Measurements from ENCODE around the gene GAD2. TPM values are rescaled to one million over a fixed set of nuclear protein-coding genes. Genes with fewer than 3 reads are reported as not detected.

The GAD2 gene
- total RNA-seq, 2 donors from 2014 or later: not detected

DNA sequence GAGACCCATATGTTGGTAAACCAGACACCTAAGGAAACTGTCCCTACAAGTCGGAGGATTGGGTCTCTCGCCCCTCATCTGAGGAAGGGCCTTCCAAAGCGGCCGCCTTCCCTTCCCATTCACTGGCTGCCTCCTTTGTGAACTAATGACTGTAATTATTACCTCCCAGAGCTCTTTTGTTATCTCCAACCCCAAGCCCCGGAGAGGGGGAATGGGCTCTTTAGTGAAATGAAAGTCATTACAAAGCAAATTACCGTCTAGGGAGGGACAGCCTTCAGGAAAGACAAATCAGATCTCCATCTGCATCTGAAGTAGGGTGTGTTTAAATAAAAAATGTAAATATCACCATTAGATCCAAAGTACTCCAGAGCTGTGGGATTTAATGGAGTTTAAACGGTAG, 2.6 kb upstream of the GAD2 start:
- ATAC-seq (replicated peaks in 1 of 2) (no peak), DNase-seq (no peak)
- H3K4me1 Mint-ChIP-seq (ENCODE audit: low read depth): peaks cover 40% of the 10 kb centered on the region
- H3K36me3 Mint-ChIP-seq (ENCODE audit: insufficient read depth in 2 of 2): peaks cover 0 to 7% of the 10 kb centered on the region in 2 donors
- H3K27ac Mint-ChIP-seq: no peak overlapping the region
- no peak overlapping the region for H3K4me3 Mint-ChIP-seq
- H3K9me3 Mint-ChIP-seq: no peaks in the 10 kb centered on the region
- H3K27me3 Mint-ChIP-seq (ENCODE audit: low read depth): peaks cover 48% of the 10 kb centered on the region

GRCh38 chr10:26214551-26215395, 1.8 kb upstream of the GAD2 start:
- H3K9me3 Mint-ChIP-seq: no peaks in the 10 kb centered on the region
- ATAC-seq (replicated peaks in 1 of 2): no peak
- H3K36me3 Mint-ChIP-seq (ENCODE audit: insufficient read depth in 2 of 2): peaks cover 0 to 7% of the 10 kb centered on the region in 2 donors
- H3K4me3 Mint-ChIP-seq: peak overlapping the region; percentile 78 to 82
- DNase-seq: no peak
- H3K27ac Mint-ChIP-seq: no peak overlapping the region
- H3K27me3 Mint-ChIP-seq (ENCODE audit: low read depth): peaks cover 56% of the 10 kb centered on the region
- H3K4me1 Mint-ChIP-seq (ENCODE audit: low read depth): peaks cover 40% of the 10 kb centered on the region

DNA sequence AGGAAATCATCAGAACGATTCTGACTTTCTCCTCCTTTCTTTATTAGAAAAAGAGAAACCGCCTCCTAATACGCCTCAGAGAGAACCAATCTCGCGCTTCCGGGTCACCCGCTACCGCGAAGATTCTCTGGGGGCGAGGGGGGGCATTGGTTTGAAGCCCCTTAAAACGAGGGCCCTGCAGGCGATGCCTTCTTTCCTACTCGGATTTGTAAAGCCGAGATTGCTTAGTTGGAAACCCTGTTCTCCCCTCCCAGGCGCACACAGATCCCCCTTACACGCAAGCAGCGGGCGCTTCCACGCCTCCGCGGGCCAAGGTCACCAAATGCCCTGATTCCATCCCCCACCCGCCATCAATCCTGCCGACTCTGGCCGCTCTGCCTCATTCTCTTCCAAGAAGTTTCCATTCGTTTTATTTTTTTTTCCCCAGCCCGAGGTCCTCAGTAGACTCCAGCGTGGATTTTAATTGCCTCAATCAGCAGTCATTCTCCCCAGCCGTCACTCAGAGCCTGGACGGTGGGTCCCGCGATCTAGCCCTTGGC, 1.1 kb upstream of the GAD2 start:
- ATAC-seq (replicated peaks in 1 of 2) (no peak), DNase-seq (no peak)
- peaks cover 40% of the 10 kb centered on the region for H3K4me1 Mint-ChIP-seq (ENCODE audit: low read depth)
- H3K27me3 Mint-ChIP-seq (ENCODE audit: low read depth): peaks cover 63% of the 10 kb centered on the region
- H3K36me3 Mint-ChIP-seq (ENCODE audit: insufficient read depth in 2 of 2): peaks cover 0 to 7% of the 10 kb centered on the region in 2 donors
- peak overlapping the region; percentile 29 for H3K27ac Mint-ChIP-seq
- H3K9me3 Mint-ChIP-seq: no peaks in the 10 kb centered on the region
- peak overlapping the region; percentile 78 to 82 for H3K4me3 Mint-ChIP-seq

DNA sequence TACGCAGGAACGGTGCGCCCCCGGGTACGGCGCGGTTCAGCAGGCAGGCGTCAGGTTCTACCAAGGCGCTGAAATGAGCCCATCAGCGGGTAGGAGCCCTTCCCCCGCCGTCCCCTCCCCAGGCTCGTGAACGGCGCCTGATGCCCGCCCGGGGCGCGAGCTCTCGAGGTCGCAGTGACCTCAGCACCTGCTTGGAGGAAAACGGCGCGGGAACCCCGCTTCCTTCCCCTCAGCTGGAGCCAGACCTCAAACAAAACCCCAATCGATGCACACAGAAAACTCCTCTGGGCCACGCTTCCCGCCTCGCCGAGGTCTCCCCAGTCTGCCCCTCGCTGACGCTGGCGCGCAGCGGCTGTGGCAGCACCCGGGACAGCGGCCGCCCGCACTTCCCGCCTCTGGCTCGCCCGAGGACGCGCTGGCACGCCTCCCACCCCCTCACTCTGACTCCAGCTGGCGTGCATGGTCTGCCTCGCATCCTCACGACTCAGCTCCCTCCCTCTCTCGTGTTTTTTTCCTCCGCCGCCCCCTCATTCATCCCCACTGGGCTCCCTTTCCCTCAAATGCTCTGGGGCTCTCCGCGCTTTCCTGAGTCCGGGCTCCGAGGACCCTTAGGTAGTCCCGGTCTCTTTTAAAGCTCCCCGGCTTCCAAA, 514 bp upstream of the GAD2 start:
- peaks cover 0 to 7% of the 10 kb centered on the region in 2 donors for H3K36me3 Mint-ChIP-seq (ENCODE audit: insufficient read depth in 2 of 2)
- peaks cover 68% of the 10 kb centered on the region for H3K27me3 Mint-ChIP-seq (ENCODE audit: low read depth)
- ATAC-seq (replicated peaks in 1 of 2): peak; percentile 85 to 90
- H3K27ac Mint-ChIP-seq: peak overlapping the region; percentile 29
- H3K9me3 Mint-ChIP-seq: no peaks in the 10 kb centered on the region
- H3K4me3 Mint-ChIP-seq: peak overlapping the region; percentile 78 to 82
- H3K4me1 Mint-ChIP-seq (ENCODE audit: low read depth): peaks cover 40% of the 10 kb centered on the region
- peak; percentile 59 to 63 for DNase-seq

DNA sequence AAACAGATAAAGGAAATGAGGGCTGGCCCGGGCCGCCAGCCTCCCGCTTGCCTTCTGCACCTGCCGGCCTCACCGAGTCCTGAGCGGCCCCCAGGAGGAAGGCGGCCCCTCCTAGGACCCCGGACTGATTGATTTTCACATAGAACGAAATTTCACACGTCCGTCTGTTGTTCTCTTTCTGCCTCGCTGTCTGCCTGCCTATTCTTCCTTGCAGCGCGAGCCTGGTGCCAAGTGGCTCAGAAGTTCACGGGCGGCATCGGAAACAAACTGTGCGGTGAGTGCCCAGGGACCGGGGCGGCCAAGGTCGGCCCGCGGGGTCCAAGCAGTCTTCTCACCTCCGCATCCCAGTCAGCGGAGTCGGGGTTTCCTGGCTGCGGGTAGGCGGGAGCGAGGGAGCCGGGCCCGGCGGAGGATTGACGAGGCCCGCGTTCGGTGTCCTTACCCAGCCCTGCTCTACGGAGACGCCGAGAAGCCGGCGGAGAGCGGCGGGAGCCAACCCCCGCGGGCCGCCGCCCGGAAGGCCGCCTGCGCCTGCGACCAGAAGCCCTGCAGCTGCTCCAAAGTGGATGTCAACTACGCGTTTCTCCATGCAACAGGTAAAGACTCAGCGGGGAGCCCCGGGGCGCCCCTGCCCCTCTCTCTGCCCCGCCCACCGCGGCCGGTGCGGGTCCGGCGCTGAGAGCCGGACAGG, 967 bp downstream of the GAD2 start:
- peaks cover 83% of the 10 kb centered on the region for H3K27me3 Mint-ChIP-seq (ENCODE audit: low read depth)
- peaks cover 40% of the 10 kb centered on the region for H3K4me1 Mint-ChIP-seq (ENCODE audit: low read depth)
- ATAC-seq (replicated peaks in 1 of 2) (peak; percentile 28 to 47), DNase-seq (peak in 1 of 2 donors; percentile 10)
- H3K4me3 Mint-ChIP-seq: peak overlapping the region; percentile 78 to 82
- no peaks in the 10 kb centered on the region for H3K9me3 Mint-ChIP-seq
- H3K27ac Mint-ChIP-seq: no peak overlapping the region
- peaks cover 0 to 7% of the 10 kb centered on the region in 2 donors for H3K36me3 Mint-ChIP-seq (ENCODE audit: insufficient read depth in 2 of 2)

- H3K9me3 Mint-ChIP-seq: no peaks in the 10 kb centered on the region
- peaks cover 0 to 4% of the 10 kb centered on the region in 2 donors for H3K36me3 Mint-ChIP-seq (ENCODE audit: insufficient read depth in 2 of 2)
- no peak overlapping the region for H3K27ac Mint-ChIP-seq
- no peak overlapping the region for H3K4me3 Mint-ChIP-seq
- peaks cover 36% of the 10 kb centered on the region for H3K4me1 Mint-ChIP-seq (ENCODE audit: low read depth)
- DNase-seq (no peak), ATAC-seq (replicated peaks in 1 of 2) (no peak)
- peaks cover 94% of the 10 kb centered on the region for H3K27me3 Mint-ChIP-seq (ENCODE audit: low read depth)
Observed at GRCh38 chr10:26219676-26220075, 3.1 kb downstream of the GAD2 start.

GRCh38 chr10:26220901-26221300, 4.3 kb downstream of the GAD2 start:
- no peak for ATAC-seq (replicated peaks in 1 of 2)
- H3K27me3 Mint-ChIP-seq (ENCODE audit: low read depth): peaks cover 91% of the 10 kb centered on the region
- no peak overlapping the region for H3K4me3 Mint-ChIP-seq
- DNase-seq: no peak
- H3K9me3 Mint-ChIP-seq: no peaks in the 10 kb centered on the region
- peaks cover 25% of the 10 kb centered on the region for H3K4me1 Mint-ChIP-seq (ENCODE audit: low read depth)
- H3K36me3 Mint-ChIP-seq (ENCODE audit: insufficient read depth in 2 of 2): peaks cover 0 to 4% of the 10 kb centered on the region in 2 donors
- no peak overlapping the region for H3K27ac Mint-ChIP-seq

DNA sequence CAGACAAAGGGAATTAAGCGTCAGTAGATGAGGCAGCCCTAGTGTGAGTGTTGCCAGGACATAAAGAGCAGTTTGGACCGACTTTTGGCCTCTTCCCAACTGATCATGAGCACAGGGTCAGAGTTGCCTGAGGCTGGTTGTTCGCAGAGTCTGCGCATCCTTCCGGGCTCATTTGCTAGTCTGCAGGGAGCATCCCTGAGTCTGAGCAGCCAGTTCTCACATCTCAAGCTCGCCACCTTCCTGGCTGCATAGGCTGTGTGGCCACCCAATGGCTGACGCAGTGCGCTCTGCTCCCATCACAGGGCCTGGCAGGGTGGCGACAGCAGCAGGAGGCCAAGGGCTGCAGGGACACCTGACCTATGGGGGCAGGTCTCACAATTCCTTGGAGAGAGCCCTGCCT, 5.0 kb downstream of the GAD2 start:
- Mint-ChIP-seq H3K4me3 (no peak overlapping the region), H3K27ac (no peak overlapping the region), H3K9me3 (no peaks in the 10 kb centered on the region), H3K27me3 (ENCODE audit: low read depth) (peaks cover 89% of the 10 kb centered on the region), H3K36me3 (ENCODE audit: insufficient read depth in 2 of 2) (peaks cover 0 to 4% of the 10 kb centered on the region in 2 donors), H3K4me1 (ENCODE audit: low read depth) (peaks cover 19% of the 10 kb centered on the region)
- no peak for ATAC-seq (replicated peaks in 1 of 2)
- no peak for DNase-seq

GRCh38 chr10:26222563-26222962, 6.0 kb downstream of the GAD2 start:
- Mint-ChIP-seq H3K36me3 (ENCODE audit: insufficient read depth in 2 of 2) (peaks cover 0 to 3% of the 10 kb centered on the region in 2 donors), H3K4me3 (no peak overlapping the region), H3K4me1 (ENCODE audit: low read depth) (peaks cover 8% of the 10 kb centered on the region), H3K9me3 (no peaks in the 10 kb centered on the region), H3K27me3 (ENCODE audit: low read depth) (peaks cover 79% of the 10 kb centered on the region), H3K27ac (no peak overlapping the region)
- no peak for ATAC-seq (replicated peaks in 1 of 2)
- no peak for DNase-seq

DNA sequence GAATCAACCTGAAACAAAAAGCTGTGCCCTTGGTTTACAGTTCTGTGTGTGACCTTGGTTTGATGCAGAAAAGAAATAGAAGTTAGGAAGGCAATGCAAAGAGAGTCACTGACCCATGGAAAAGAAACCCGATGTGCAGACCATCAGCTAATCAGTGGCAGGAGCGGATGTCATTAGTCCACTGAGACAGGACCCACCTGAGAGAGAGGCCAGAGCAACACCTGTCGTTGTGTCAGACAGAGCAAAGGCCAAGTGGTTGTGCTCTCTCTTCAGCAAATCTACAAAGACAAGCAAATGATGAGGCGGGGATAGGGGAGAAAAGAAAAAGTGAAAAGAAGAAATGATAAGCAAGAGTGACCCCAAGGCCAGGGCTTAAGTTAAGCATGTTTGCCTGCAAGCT, 8.7 kb downstream of the GAD2 start:
- peaks cover 64% of the 10 kb centered on the region for H3K27me3 Mint-ChIP-seq (ENCODE audit: low read depth)
- H3K27ac Mint-ChIP-seq: no peak overlapping the region
- no peak for ATAC-seq (replicated peaks in 1 of 2)
- no peaks in the 10 kb centered on the region for H3K9me3 Mint-ChIP-seq
- no peak for DNase-seq
- no peaks in the 10 kb centered on the region for H3K36me3 Mint-ChIP-seq (ENCODE audit: insufficient read depth in 2 of 2)
- no peaks in the 10 kb centered on the region for H3K4me1 Mint-ChIP-seq (ENCODE audit: low read depth)
- no peak overlapping the region for H3K4me3 Mint-ChIP-seq

GRCh38 chr10:26227786-26228185, 11.2 kb downstream of the GAD2 start:
- Mint-ChIP-seq H3K4me3 (no peak overlapping the region), H3K4me1 (ENCODE audit: low read depth) (no peaks in the 10 kb centered on the region), H3K27me3 (ENCODE audit: low read depth) (peaks cover 48% of the 10 kb centered on the region), H3K36me3 (ENCODE audit: insufficient read depth in 2 of 2) (no peaks in the 10 kb centered on the region), H3K27ac (no peak overlapping the region), H3K9me3 (no peaks in the 10 kb centered on the region)
- DNase-seq (no peak), ATAC-seq (replicated peaks in 1 of 2) (no peak)

DNA sequence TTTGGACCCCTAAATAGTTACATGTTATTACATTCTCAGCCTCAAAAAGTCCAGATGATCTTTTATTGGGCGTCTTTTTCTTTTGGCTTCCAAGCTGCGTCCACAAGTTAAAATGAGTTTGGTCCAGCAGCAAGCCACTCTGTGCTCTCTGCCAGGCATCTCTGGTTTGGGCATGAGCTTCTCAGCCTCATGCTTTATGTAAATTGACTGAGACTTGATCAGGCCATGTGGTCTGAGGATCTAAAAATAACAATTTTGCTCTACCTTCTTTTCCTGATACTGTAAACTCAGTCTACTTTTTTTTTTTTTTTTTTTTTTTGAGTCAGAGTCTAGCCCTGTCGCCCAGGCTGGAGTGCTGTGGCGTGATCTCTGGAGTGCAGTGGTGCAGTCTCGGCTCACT, 15.6 kb downstream of the GAD2 start:
- no peak for ATAC-seq (replicated peaks in 1 of 2)
- Mint-ChIP-seq H3K4me1 (ENCODE audit: low read depth) (no peaks in the 10 kb centered on the region), H3K36me3 (ENCODE audit: insufficient read depth in 2 of 2) (no peaks in the 10 kb centered on the region), H3K4me3 (no peak overlapping the region), H3K27me3 (ENCODE audit: low read depth) (peaks cover 34% of the 10 kb centered on the region), H3K9me3 (no peaks in the 10 kb centered on the region), H3K27ac (no peak overlapping the region)
- no peak for DNase-seq

DNA sequence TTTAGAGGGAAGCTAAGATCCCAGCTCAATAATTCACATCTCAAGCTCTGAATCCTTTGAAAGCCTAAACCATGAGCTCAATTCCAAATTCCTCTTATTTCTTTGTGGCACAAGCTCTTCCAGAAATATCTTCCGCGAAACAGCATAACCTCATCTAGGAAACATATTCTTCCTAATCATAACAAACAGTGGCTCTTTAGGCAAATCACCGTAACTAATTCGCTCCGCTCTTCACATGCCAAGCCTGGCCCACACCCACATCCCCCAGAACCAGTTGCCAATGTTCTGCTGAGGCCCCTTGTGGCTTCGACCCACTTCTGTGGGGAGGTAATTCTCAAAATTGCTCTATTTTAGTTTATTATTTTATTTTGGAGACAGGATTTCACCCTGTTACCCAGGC, 19.2 kb downstream of the GAD2 start:
- DNase-seq (no peak), ATAC-seq (replicated peaks in 1 of 2) (no peak)
- Mint-ChIP-seq H3K27ac (no peak overlapping the region), H3K4me3 (no peak overlapping the region), H3K4me1 (ENCODE audit: low read depth) (no peaks in the 10 kb centered on the region), H3K9me3 (no peaks in the 10 kb centered on the region), H3K27me3 (ENCODE audit: low read depth) (peaks cover 33% of the 10 kb centered on the region), H3K36me3 (ENCODE audit: insufficient read depth in 2 of 2) (no peaks in the 10 kb centered on the region)

Data from activated T-cell treated with anti-CD3 and anti-CD28 coated beads, Interleukin-2, amount 50 U/mL, for 72 hours (primary cell).